PC-3 (cell line): Measurements from ENCODE around the gene CALCA. TPM values are rescaled to one million over a fixed set of nuclear protein-coding genes. Genes with fewer than 3 reads are reported as not detected.
A peak's percentile ranks its signal among the peaks of the same experiment; 100 is the strongest.

Experiments
- ATAC-seq: fragments of 200-7000 bp; cut with Tn5 transposase; 2 replicates; pipeline ENCODE4 v1.9.1; 2020; ENCODE audit warnings: mild to moderate bottlenecking, moderate library complexity
- BruUV-seq: library from RNA; stranded (reverse); fragments of 400-500 nt; replicated peaks from 2 replicates; lab custom pipeline; 2021; lab: Mats Ljungman, UMichigan
- CTCF ChIA-PET: fragments of 300-600 bp; sonication (Branson Sonifier 250); formaldehyde crosslinking; loops from one replicate; lab custom pipeline; 2022; ENCODE audit warnings: antibody characterized with exemption; lab: Charles Lee
- POLR2A ChIA-PET: fragments of 300-600 bp; sonication (Branson Sonifier 250); formaldehyde crosslinking; loops from one replicate; lab custom pipeline; 2022; ENCODE audit warnings: antibody characterized with exemption; ENCODE audit not compliant: unreplicated experiment; lab: Charles Lee
- DNase-seq: peaks from one replicate; pipeline ENCODE4 v3.0.0-alpha.2; 2015
- H2AFZ ChIP-seq: fragments of 300-600 bp; sonication (generic); 2 replicates; pipeline ENCODE4 v1.6.0; 2016; ENCODE audit warnings: antibody characterized with exemption, low read length
- H3F3A ChIP-seq: fragments of 300-600 bp; sonication (generic); one replicate; pipeline ENCODE4 v1.6.0; 2017; ENCODE audit warnings: antibody characterized with exemption, low read length, control low read depth, mild to moderate bottlenecking; ENCODE audit not compliant: unreplicated experiment
- H3K27ac ChIP-seq: fragments of 300-600 bp; sonication (generic); 2 replicates; pipeline ENCODE4 v1.5.1; 2016; ENCODE audit warnings: mild to moderate bottlenecking, low read length
- H3K27me3 ChIP-seq: fragments of 300-600 bp; sonication (generic); 2 replicates; pipeline ENCODE4 v1.6.1; 2016; ENCODE audit warnings: low read length, mixed read lengths
- H3K36me3 ChIP-seq: fragments of 300-600 bp; sonication (generic); 2 replicates; pipeline ENCODE4 v1.6.1; 2016; ENCODE audit warnings: low read depth, mixed run types, low read length, mixed read lengths
- H3K4me1 ChIP-seq: fragments of 300-600 bp; sonication (generic); 2 replicates; pipeline ENCODE4 v1.5.1; 2016; ENCODE audit warnings: low read length; ENCODE audit not compliant: insufficient read depth
- H3K4me2 ChIP-seq: fragments of 300-600 bp; sonication (generic); 2 replicates; pipeline ENCODE4 v1.6.0; 2016; ENCODE audit warnings: low read length
- H3K4me3 ChIP-seq: fragments of 300-600 bp; sonication (generic); 2 replicates; pipeline ENCODE4 v1.5.1; 2016; ENCODE audit warnings: mild to moderate bottlenecking, low read length, mixed read lengths
- H3K79me2 ChIP-seq: fragments of 300-600 bp; sonication (generic); 2 replicates; pipeline ENCODE4 v1.6.1; 2017; ENCODE audit warnings: low read length, mixed read lengths
- H3K9ac ChIP-seq: fragments of 300-600 bp; sonication (generic); 2 replicates; pipeline ENCODE4 v1.6.0; 2016; ENCODE audit warnings: mild to moderate bottlenecking, low read length
- H3K9me2 ChIP-seq: fragments of 300-600 bp; sonication (generic); replicated peaks from 2 replicates; pipeline ENCODE4 v1.6.1; 2016; ENCODE audit warnings: mixed run types, low read length, mixed read lengths
- H3K9me3 ChIP-seq: fragments of 300-600 bp; sonication (generic); 2 replicates; pipeline ENCODE4 v1.6.1; 2016; ENCODE audit warnings: low read length, mixed read lengths
- H4K20me1 ChIP-seq: fragments of 300-600 bp; sonication (generic); 2 replicates; pipeline ENCODE4 v1.6.1; 2016; ENCODE audit warnings: low read length, mixed read lengths
- CTCF ChIP-seq: fragments of 300-600 bp; sonication (generic); conservative IDR thresholded peaks from 2 replicates; pipeline ENCODE4 v1.5.1; 2017; ENCODE audit warnings: antibody characterized with exemption, low read depth, mild to moderate bottlenecking, low read length
- EZH2 ChIP-seq: fragments of 300-600 bp; sonication (generic); IDR thresholded peaks from one replicate; pipeline ENCODE4 v1.6.1; 2017; ENCODE audit warnings: antibody characterized with exemption, mild to moderate bottlenecking, low read length; ENCODE audit not compliant: unreplicated experiment
- EZH2phosphoT487 ChIP-seq: fragments of 300-600 bp; sonication (generic); IDR thresholded peaks from 2 replicates; pipeline ENCODE4 v1.6.1; 2018; ENCODE audit warnings: mild to moderate bottlenecking, antibody characterized with exemption, low read length, borderline replicate concordance
- intact Hi-C: fragments of 100-400 bp; cut with micrococcal nuclease; formaldehyde crosslinking; loops from 2 replicates; pipeline ENCODE4 v1.9.0; 2023
- total RNA-seq: library from RNA; depleted of rRNA; stranded (reverse); fragments of >200 nt; gene quantifications from 2 replicates; pipeline ENCODE4 v1.2.3, GENCODE V29; 2014

Gene CALCA
- total RNA-seq, 1 experiment from 2014 or later = not detected

- Histone ChIP-seq H3K9me2 (no peaks in the 10 kb centered on the region), H4K20me1 (no peaks in the 10 kb centered on the region), H3K36me3 (no peaks in the 10 kb centered on the region), H3K4me3 (no peak overlapping the region), H3K9me3 (no peaks in the 10 kb centered on the region), H3K27me3 (no peaks in the 10 kb centered on the region), H3K27ac (no peak overlapping the region), H3F3A (no peaks in the 10 kb centered on the region), H3K4me2 (no peak overlapping the region), H3K4me1 (no peaks in the 10 kb centered on the region), H2AFZ (no peak overlapping the region), H3K79me2 (no peaks in the 10 kb centered on the region), H3K9ac (no peak overlapping the region)
- CTCF ChIA-PET = no interaction called here
- BruUV-seq = no TSS peak
- TF ChIP-seq EZH2 (no peak), CTCF (no peak), EZH2phosphoT487 (no peak)
- DNase-seq (no peak), ATAC-seq (no peak)
- intact Hi-C loops = no loop called here
- POLR2A ChIA-PET = no interaction called here
Observed at GRCh38 chr11:14932447-14932846, 39.7 kb downstream of the CALCA start.

GRCh38 chr11:14930369-14930768 lies 41.8 kb downstream of the CALCA start:
- DNase-seq (no peak), ATAC-seq (no peak)
- Histone ChIP-seq H3K4me3 (no peak overlapping the region), H3K4me2 (no peak overlapping the region), H3K79me2 (no peaks in the 10 kb centered on the region), H3F3A (no peaks in the 10 kb centered on the region), H3K9me2 (no peaks in the 10 kb centered on the region), H2AFZ (no peak overlapping the region), H3K27me3 (no peaks in the 10 kb centered on the region), H3K27ac (no peak overlapping the region), H3K9ac (no peak overlapping the region), H3K9me3 (no peaks in the 10 kb centered on the region), H3K36me3 (no peaks in the 10 kb centered on the region), H4K20me1 (no peaks in the 10 kb centered on the region), H3K4me1 (no peaks in the 10 kb centered on the region)
- CTCF ChIA-PET = no interaction called here
- TF ChIP-seq EZH2phosphoT487 (no peak), EZH2 (no peak), CTCF (no peak)
- POLR2A ChIA-PET = no interaction called here
- intact Hi-C loops = no loop called here
- no TSS peak for BruUV-seq

GRCh38 chr11:14927146-14927545 lies 45.0 kb downstream of the CALCA start:
- no peak overlapping the region for H3K4me2 ChIP-seq
- ATAC-seq (no peak), DNase-seq (peak; percentile 17)
- no peak overlapping the region for H3K9ac ChIP-seq
- no peaks in the 10 kb centered on the region for H3K9me2 ChIP-seq
- intact Hi-C loops = no loop called here
- H4K20me1 ChIP-seq = no peaks in the 10 kb centered on the region
- no TSS peak for BruUV-seq
- no peak overlapping the region for H3K27ac ChIP-seq
- TF ChIP-seq EZH2 = no peak
- TF ChIP-seq EZH2phosphoT487 = no peak
- no peak for TF ChIP-seq CTCF
- no peak overlapping the region for H3K4me3 ChIP-seq
- H3K4me1 ChIP-seq = no peaks in the 10 kb centered on the region
- no peaks in the 10 kb centered on the region for H3K9me3 ChIP-seq
- no peak overlapping the region for H2AFZ ChIP-seq
- no peaks in the 10 kb centered on the region for H3K79me2 ChIP-seq
- POLR2A ChIA-PET = no interaction called here
- H3F3A ChIP-seq = no peaks in the 10 kb centered on the region
- H3K27me3 ChIP-seq = no peaks in the 10 kb centered on the region
- H3K36me3 ChIP-seq = no peaks in the 10 kb centered on the region
- CTCF ChIA-PET = no interaction called here
